Heart right ventricle (tissue), 16 donors: ENCODE measurements around the gene TJP3. TPM values are rescaled to one million over a fixed set of nuclear protein-coding genes. Genes with fewer than 3 reads are reported as not detected.
A peak's percentile ranks its signal among the peaks of the same experiment; 100 is the strongest.

Source experiments
- ATAC-seq, 8 donors: fragments of 200-7000 bp; cut with Tn5 transposase; one replicate each; pipeline ENCODE4 v1.9.1; 2020; ENCODE audit warnings: mild to moderate bottlenecking in 8 of 8, moderate library complexity in 8 of 8, moderate number of reproducible peaks in 1 of 8
- DNase-seq, 2 donors: peaks; one replicate each; pipeline ENCODE4 v3.0.0-alpha.2; 2020
- H3K27ac ChIP-seq, 10 donors: fragments of 200-600 bp; sonication (generic) in 2 of 10; one replicate each; pipeline versions ENCODE4 v1.5.0 to v1.8.0; 2020 to 2022; ENCODE audit warnings: mild to moderate bottlenecking in 3 of 10
- H3K27me3 ChIP-seq, 7 donors: fragments of 200-600 bp; one replicate each; pipeline ENCODE4 v1.8.0; 2021 to 2022; ENCODE audit warnings: mild to moderate bottlenecking in 2 of 7
- H3K36me3 ChIP-seq, 9 donors: fragments of 200-600 bp; sonication (generic) in 1 of 9; one replicate each; pipeline versions ENCODE4 v1.5.0 to v1.8.0; 2020 to 2022; ENCODE audit warnings: mild to moderate bottlenecking in 2 of 9
- H3K4me1 ChIP-seq, 9 donors: fragments of 200-600 bp; sonication (generic) in 1 of 9; one replicate each; pipeline versions ENCODE4 v1.5.0 to v1.8.0; 2020 to 2022; ENCODE audit warnings: mild to moderate bottlenecking in 4 of 9
- H3K4me3 ChIP-seq, 10 donors: fragments of 200-600 bp; sonication (generic) in 2 of 10; one replicate each; pipeline versions ENCODE4 v1.5.0 to v1.8.0; 2020 to 2022; ENCODE audit warnings: mild to moderate bottlenecking in 7 of 10, moderate library complexity in 2 of 10
- H3K9me3 ChIP-seq, 11 donors: fragments of 200-600 bp in 10 of 11; sonication (generic) in 2 of 11; one replicate each; pipeline versions ENCODE4 v1.5.0 to v1.8.0; 2013 to 2022; ENCODE audit warnings: mild to moderate bottlenecking in 2 of 11, control low read depth in 1 of 11, moderate library complexity in 1 of 11
- CTCF ChIP-seq, 9 donors: fragments of 200-600 bp; sonication (generic) in 2 of 9; IDR thresholded peaks; one replicate each; pipeline versions ENCODE4 v1.5.0 to v1.8.0; 2021 to 2022; ENCODE audit warnings: antibody characterized with exemption in 9 of 9, mild to moderate bottlenecking in 5 of 9, moderate library complexity in 1 of 9
- WGBS, 2 donors: extraction: QIAGEN DNeasy Blood & Tissue Kit; methylation state at CpG; one replicate each; pipeline ENCODE4 v1.1.7; 2013; ENCODE audit warnings: inconsistent platforms in 1 of 2; 5-methylcytosine and 5-hydroxymethylcytosine counted together
- intact Hi-C, 10 donors: fragments of 100-400 bp; cut with DNase I; formaldehyde crosslinking; loops; one replicate each; pipeline versions ENCODE4 v1.11.1 to v1.14.2; 2022
- polyA plus RNA-seq, 2 donors: library from polyadenylated mRNA; stranded (reverse); fragments of 200-250 nt; gene quantifications; one replicate each; pipeline ENCODE4 v1.2.3, GENCODE V29; 2013
- total RNA-seq, 10 donors: library from RNA; stranded (reverse); fragmentation: NEBNext Ultra II Directional in 3 of 10; extraction: Animal tissue kit (Norgen Biotek cat#: 25700) in 3 of 10; gene quantifications; one replicate each; pipeline versions ENCODE4 v1.2.1 to v1.2.4, GENCODE V29; 2021 to 2023
- donor health status: Arrhythmogenic right ventricular cardiomyopathy.
- donor health status: ischemic (EF 13 %, LVEDD 7.1; RV severe dilation, severe dysfunction).
- donor health status: healthy with polysubstance abuse.
- donor health status: DM: no; HTN: yes; CAD: no.
- donor health status: DM: no; HTN: no; CAD: no.
- donor health status: ischemic (EF 25% LVEDD 6.9; RV normal size, moderate dysfunction).
- donor health status: ischemic (EF 25% LVEDD 5.7; RV mildly dilated, moderate dysfunction).
- donor health status: healthy.
- donor health status: DM: yes; HTN: yes; CAD: no.
- donor health status: Ischemic cardiomyopathy.
- donor health status: ischemic (EF 35%, LVEDD 5.7; RV mildly dilated, moderate dysfunction).
- donor health status: nonischemic (EF 11% LVEDD 7.7; RV severe dilation, severe dysfunction).
- donor health status: DM: yes; HTN: yes; CAD: no.
- donor health status: PGD.
- donor health status: ischemic (EF 29% LVEDD 5.4; RV normal size, mild dysfunction).
- donor health status: nonischemic (EF 23%, LVEDD 6.1; RV moderate dilation, normal function).

Gene TJP3
- total and polyA plus RNA-seq, 12 donors: 0.06 to 0.49 (median 0.25) TPM; not detected in 8

- intact Hi-C loops: no loop called here
- H3K4me3 ChIP-seq: no peak overlapping the region
- H3K27me3 ChIP-seq: peaks cover 0 to 14% (median 0%) of the 10 kb centered on the region in 7 donors
- no peaks in the 10 kb centered on the region for H3K9me3 ChIP-seq
- H3K4me1 ChIP-seq: no peaks in the 10 kb centered on the region
- ATAC-seq (no peak), DNase-seq (no peak)
- no peak for TF ChIP-seq CTCF (IDR thresholded peaks at IDR 0.05)
- H3K27ac ChIP-seq: no peak overlapping the region
- H3K36me3 ChIP-seq: peaks cover 0 to 16% (median 5%) of the 10 kb centered on the region in 9 donors
- WGBS, 2 donors: 56 to 65% methylated on average over 8 of the region's 8 CpGs
Observed at GRCh38 chr19:3745363-3746045, 37.3 kb downstream of the TJP3 start.

- Histone ChIP-seq H3K27ac (no peak overlapping the region), H3K4me1 (no peaks in the 10 kb centered on the region), H3K36me3 (peaks cover 0 to 26% (median 14%) of the 10 kb centered on the region in 9 donors), H3K9me3 (no peaks in the 10 kb centered on the region), H3K4me3 (no peak overlapping the region), H3K27me3 (peaks cover 0 to 14% (median 0%) of the 10 kb centered on the region in 7 donors)
- DNase-seq: no peak
- WGBS, 2 donors: 66 to 70% methylated on average over 31 of the region's 31 CpGs
- ATAC-seq: peak in 1 of 8 donors; percentile 22
- TF ChIP-seq CTCF (IDR thresholded peaks at IDR 0.05): no peak
- intact Hi-C loops: no loop called here
Observed at GRCh38 chr19:3746371-3747056, 38.3 kb downstream of the TJP3 start.

GRCh38 chr19:3748965-3749364, 40.8 kb downstream of the TJP3 start:
- intact Hi-C loops: no loop called here
- 77 to 88% methylated on average over 8 of the region's 8 CpGs for WGBS, 2 donors
- H3K27ac ChIP-seq: no peak overlapping the region
- DNase-seq: no peak
- H3K9me3 ChIP-seq: no peaks in the 10 kb centered on the region
- no peaks in the 10 kb centered on the region for H3K4me1 ChIP-seq
- peaks cover 0 to 14% (median 0%) of the 10 kb centered on the region in 7 donors for H3K27me3 ChIP-seq
- H3K36me3 ChIP-seq: peaks cover 0 to 50% (median 28%) of the 10 kb centered on the region in 9 donors
- TF ChIP-seq CTCF (IDR thresholded peaks at IDR 0.05): no peak
- no peak overlapping the region for H3K4me3 ChIP-seq
- ATAC-seq: no peak

GRCh38 chr19:3750211-3750610, 42.0 kb downstream of the TJP3 start:
- intact Hi-C loops: no loop called here
- no peak for TF ChIP-seq CTCF (IDR thresholded peaks at IDR 0.05)
- no peaks in the 10 kb centered on the region for H3K9me3 ChIP-seq
- 97 to 100% methylated on average over 2 of the region's 2 CpGs for WGBS, 2 donors
- H3K4me1 ChIP-seq: no peaks in the 10 kb centered on the region
- DNase-seq (no peak), ATAC-seq (no peak)
- H3K27me3 ChIP-seq: peaks cover 0 to 14% (median 0%) of the 10 kb centered on the region in 7 donors
- H3K4me3 ChIP-seq: no peak overlapping the region
- H3K36me3 ChIP-seq: peaks cover 0 to 58% (median 28%) of the 10 kb centered on the region in 9 donors
- H3K27ac ChIP-seq: no peak overlapping the region
